ENCODE measurements around the gene SSC5D.

- TF ChIP-seq ZNF70 (CRISPR knock-in tag; IDR thresholded peaks at IDR 0.05) (no peak), PATZ1 (CRISPR knock-in tag; IDR thresholded peaks at IDR 0.05; ENCODE audit: borderline replicate concordance) (no peak), GLIS3 (CRISPR knock-in tag; IDR thresholded peaks at IDR 0.05) (no peak), ZFP30 (CRISPR knock-in tag; IDR thresholded peaks at IDR 0.05) (no peak), RARB (CRISPR knock-in tag; IDR thresholded peaks at IDR 0.05) (no peak), CSRNP3 (CRISPR knock-in tag; IDR thresholded peaks at IDR 0.05) (no peak), ZC3H10 (CRISPR knock-in tag; IDR thresholded peaks at IDR 0.05) (no peak), CSDC2 (CRISPR knock-in tag; IDR thresholded peaks at IDR 0.05) (no peak), BACH2 (CRISPR knock-in tag; IDR thresholded peaks at IDR 0.05; ENCODE audit: borderline replicate concordance) (no peak), CREB5 (CRISPR knock-in tag; IDR thresholded peaks at IDR 0.05; ENCODE audit: low read depth) (no peak), ESRRG (CRISPR knock-in tag; IDR thresholded peaks at IDR 0.05) (no peak)
Observed at GRCh38 chr19:55544776-55545439, 56.7 kb downstream of the SSC5D start.

All from SK-N-SH treated with all-trans-retinoic acid at 6 μM for 48 hours (cell line).